ENCODE measurements around the gene DDHD1.
A peak's percentile ranks its signal among the peaks of the same experiment; 100 is the strongest.

GRCh38 chr14:53152887-53153701 is at the start of gene DDHD1:
- TF ChIP-seq CTCF (IDR thresholded peaks at IDR 0.05; ENCODE audit: insufficient read depth, low read length) = no peak
- TF ChIP-seq, protein P1, sequence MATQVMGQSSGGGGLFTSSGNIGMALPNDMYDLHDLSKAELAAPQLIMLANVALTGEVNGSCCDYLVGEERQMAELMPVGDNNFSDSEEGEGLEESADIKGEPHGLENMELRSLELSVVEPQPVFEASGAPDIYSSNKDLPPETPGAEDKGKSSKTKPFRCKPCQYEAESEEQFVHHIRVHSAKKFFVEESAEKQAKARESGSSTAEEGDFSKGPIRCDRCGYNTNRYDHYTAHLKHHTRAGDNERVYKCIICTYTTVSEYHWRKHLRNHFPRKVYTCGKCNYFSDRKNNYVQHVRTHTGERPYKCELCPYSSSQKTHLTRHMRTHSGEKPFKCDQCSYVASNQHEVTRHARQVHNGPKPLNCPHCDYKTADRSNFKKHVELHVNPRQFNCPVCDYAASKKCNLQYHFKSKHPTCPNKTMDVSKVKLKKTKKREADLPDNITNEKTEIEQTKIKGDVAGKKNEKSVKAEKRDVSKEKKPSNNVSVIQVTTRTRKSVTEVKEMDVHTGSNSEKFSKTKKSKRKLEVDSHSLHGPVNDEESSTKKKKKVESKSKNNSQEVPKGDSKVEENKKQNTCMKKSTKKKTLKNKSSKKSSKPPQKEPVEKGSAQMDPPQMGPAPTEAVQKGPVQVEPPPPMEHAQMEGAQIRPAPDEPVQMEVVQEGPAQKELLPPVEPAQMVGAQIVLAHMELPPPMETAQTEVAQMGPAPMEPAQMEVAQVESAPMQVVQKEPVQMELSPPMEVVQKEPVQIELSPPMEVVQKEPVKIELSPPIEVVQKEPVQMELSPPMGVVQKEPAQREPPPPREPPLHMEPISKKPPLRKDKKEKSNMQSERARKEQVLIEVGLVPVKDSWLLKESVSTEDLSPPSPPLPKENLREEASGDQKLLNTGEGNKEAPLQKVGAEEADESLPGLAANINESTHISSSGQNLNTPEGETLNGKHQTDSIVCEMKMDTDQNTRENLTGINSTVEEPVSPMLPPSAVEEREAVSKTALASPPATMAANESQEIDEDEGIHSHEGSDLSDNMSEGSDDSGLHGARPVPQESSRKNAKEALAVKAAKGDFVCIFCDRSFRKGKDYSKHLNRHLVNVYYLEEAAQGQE (IDR thresholded peaks at IDR 0.05; ENCODE audit: insufficient replicate concordance, low read depth) = no peak
- peak; percentile 36; the same call in 1 of the 2 replicates for TF ChIP-seq POLR2AphosphoS5 (IDR thresholded peaks at IDR 0.05; ENCODE audit: low read depth)
- peak; percentile 11; the same call in 1 of the 2 replicates for TF ChIP-seq GABPA (IDR thresholded peaks at IDR 0.05; ENCODE audit: low read depth)

Data from HL-60 (cell line).